HG02852 (cell line): ENCODE data around the gene UBE2O.

Experiments used
- ATAC-seq: cut with Tn5 transposase; IDR thresholded peaks from one replicate; pipeline ENCODE4 v1.9.1; 2021; ENCODE audit warnings: mild to moderate bottlenecking, moderate library complexity; ENCODE audit not compliant: unreplicated experiment

The UBE2O gene

DNA sequence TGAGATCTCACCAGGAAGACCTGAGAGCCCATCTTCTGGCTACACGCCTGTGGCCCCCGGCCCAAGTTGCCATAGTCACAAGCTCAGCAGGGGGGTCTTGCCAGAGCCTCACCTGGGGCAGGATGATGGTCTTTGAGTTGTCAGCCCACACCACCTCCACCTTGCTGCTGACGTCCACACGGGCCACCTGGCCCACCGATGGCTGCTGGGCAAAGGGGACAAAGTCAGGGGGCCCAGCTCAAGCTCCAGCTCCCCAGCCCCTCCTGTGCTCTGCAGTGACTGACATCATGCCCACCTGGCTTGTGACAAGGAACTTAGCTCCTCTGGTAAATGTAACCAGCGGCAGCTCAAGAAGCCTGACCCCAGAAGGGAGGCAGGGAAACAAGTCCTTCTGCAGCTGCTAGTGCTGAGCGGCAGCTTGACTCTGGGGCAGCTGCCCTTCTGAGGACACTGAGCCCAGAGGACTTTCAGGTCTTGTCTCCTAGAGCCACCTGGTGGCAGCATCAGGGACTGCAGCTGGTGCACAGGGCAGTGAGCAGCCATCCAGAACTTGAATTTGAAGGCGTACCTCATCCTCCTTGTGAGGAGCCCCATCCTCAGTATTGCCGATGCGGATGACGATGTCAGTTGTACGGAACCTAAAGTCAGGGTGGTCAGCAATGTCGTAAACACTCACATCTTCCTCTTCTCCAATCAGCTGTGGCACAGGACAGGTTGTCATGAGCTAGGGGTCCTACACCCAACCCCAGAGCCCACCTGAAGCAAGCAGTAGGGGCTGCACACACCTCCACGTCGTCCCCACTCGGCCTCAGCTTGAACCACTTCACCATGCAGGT, 55.0 kb downstream of the UBE2O start:
- no peak for ATAC-seq

GRCh38 chr17:76397184-76397583, 55.8 kb downstream of the UBE2O start:
- ATAC-seq, result no peak

- ATAC-seq, result no peak
Observed at GRCh38 chr17:76395980-76396379, 57.0 kb downstream of the UBE2O start.

GRCh38 chr17:76394166-76394565, 58.8 kb downstream of the UBE2O start:
- ATAC-seq, result no peak

DNA sequence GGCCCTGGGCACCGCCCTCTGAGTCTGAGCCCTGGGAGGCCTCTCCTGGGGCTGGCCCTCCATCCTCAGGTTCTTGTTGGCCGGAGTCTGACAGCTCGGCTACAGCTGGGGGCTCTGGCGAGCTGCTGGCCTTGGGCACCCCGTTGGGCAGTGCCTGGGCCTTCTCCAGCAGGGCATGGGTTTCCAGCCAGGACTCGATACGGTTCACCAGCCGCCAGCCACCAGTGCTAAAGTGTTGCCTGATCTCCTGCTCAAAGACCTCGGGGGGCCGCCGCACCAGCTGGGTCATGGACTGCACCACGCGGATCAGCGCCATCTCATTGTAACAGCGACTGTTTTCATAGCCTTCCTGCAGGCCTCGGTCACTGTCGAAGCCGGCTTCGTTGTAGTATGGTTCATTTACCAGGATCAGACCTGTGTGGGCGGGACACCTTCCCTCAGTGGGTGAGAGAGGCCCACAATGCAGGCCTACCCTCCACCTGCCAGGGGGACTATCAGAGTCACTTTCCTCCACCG, 61.7 kb downstream of the UBE2O start:
- ATAC-seq, result no peak

DNA sequence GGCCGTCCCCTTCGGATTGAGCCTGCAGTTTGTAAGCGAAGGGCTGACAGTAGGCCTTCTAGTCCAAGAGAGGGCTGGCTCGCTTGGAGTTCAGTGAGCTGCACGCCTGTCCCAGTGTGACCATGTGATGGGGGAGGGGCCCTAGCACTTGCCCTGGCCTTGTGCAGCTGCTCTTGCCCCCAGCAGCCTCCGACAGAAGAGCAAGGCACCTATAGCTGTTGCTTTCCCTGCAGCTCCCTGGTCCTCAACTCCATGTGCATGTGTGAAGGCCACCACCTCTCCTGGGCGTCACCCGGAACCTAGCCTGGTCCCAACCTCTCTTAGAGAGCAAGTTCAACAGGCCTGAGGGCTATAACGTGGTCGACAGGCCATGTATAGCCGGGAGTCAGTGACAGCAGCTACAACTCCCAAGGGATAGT, 62.9 kb downstream of the UBE2O start:
- no peak for ATAC-seq

- no peak for ATAC-seq
Observed at GRCh38 chr17:76388966-76389888, 63.7 kb downstream of the UBE2O start.

DNA sequence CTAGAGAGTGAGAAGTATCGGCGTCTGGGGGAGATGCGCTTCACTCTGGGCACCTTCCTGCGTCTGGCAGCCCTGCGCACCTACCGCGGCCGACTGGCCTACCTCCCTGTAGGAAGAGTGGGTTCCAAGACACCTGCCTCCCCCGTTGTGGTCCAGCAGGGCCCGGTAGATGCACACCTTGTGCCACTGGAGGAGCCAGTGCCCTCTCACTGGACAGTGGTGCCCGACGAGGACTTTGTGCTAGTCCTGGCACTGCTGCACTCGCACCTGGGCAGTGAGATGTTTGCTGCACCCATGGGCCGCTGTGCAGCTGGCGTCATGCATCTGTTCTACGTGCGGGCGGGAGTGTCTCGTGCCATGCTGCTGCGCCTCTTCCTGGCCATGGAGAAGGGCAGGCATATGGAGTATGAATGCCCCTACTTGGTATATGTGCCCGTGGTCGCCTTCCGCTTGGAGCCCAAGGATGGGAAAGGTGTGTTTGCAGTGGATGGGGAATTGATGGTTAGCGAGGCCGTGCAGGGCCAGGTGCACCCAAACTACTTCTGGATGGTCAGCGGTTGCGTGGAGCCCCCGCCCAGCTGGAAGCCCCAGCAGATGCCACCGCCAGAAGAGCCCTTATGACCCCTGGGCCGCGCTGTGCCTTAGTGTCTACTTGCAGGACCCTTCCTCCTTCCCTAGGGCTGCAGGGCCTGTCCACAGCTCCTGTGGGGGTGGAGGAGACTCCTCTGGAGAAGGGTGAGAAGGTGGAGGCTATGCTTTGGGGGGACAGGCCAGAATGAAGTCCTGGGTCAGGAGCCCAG, 65.8 kb downstream of the UBE2O start:
- ATAC-seq, result no peak

DNA sequence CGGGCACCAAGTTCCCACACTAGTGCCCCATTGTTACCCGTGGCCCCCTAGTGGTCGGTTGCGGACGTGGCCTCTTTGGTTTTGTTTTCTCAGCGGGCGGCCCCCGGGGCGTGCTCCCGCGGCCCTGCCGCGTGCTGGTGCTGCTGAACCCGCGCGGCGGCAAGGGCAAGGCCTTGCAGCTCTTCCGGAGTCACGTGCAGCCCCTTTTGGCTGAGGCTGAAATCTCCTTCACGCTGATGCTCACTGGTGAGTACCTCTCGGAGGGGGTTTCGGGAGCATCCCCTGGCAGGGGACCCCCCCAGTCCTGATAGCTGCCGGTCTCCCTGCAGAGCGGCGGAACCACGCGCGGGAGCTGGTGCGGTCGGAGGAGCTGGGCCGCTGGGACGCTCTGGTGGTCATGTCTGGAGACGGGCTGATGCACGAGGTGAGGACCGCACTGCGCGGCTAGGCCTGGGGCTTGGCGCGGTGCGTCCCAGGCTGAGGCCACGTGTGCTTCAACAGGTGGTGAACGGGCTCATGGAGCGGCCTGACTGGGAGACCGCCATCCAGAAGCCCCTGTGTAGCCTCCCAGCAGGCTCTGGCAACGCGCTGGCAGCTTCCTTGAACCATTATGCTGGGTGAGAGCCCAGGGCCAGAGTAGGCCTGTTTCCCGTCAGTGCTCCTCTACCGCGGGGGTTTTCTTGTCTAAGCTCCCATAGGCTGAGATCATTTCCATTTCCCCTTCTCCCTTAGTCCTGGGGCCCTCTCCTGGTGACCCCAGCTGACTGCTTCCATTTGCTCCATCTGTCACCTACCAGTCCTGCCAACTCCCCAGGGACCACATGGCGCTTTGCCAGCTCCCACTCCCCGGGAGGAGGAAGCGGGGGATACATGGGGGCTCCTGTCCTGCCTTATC, 66.8 kb downstream of the UBE2O start:
- peak; percentile 35 for ATAC-seq

DNA sequence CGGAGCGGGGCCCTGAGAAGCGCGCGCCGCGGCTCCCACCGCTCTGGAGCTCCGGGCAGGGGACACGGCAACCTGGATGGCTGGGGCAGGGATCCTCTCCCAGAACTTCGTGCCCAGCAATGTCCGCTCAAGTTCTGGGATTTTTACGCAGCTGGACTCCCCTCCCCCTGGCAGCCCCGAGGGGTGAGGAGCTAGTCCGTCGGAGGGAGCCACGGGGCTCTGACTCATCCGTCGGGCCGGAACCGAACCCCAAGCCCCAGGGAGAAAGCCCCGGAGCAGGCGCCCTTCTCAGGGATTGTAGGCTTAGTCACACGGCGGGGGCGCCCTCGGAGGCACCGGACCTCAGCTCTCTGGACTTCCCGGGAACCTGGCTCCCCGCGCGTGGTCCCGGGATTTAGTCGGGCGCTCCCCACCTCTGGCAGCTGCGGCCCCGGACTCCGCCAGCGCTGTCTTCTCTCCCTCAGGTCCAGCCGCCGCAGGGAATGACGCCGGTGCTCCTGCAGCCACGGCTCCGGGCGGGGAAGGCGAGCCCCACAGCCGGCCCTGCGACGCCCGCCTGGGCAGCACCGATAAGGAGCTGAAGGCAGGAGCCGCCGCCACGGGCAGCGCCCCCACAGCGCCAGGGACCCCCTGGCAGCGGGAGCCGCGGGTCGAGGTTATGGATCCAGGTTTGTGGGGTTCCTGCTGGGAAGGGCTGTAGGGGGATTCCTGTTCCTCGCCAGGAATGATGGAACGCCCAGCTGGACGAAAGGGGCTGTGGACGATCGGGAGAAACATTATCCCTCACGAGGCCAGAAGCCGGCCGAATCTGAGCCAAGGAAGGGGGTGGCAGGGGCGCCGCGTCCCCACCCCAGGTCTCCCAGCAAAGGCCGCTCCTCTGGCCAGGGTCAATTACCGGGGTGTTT, 67.7 kb downstream of the UBE2O start:
- no peak for ATAC-seq

- peak; percentile 57 for ATAC-seq
Observed at GRCh38 chr17:76384222-76384986, 68.5 kb downstream of the UBE2O start, which contains the start of gene SPHK1. Gene SPHK1 (plus strand): TSS chr17:76384609. CDS start chr17:76385645, 1,036 bp downstream.

DNA sequence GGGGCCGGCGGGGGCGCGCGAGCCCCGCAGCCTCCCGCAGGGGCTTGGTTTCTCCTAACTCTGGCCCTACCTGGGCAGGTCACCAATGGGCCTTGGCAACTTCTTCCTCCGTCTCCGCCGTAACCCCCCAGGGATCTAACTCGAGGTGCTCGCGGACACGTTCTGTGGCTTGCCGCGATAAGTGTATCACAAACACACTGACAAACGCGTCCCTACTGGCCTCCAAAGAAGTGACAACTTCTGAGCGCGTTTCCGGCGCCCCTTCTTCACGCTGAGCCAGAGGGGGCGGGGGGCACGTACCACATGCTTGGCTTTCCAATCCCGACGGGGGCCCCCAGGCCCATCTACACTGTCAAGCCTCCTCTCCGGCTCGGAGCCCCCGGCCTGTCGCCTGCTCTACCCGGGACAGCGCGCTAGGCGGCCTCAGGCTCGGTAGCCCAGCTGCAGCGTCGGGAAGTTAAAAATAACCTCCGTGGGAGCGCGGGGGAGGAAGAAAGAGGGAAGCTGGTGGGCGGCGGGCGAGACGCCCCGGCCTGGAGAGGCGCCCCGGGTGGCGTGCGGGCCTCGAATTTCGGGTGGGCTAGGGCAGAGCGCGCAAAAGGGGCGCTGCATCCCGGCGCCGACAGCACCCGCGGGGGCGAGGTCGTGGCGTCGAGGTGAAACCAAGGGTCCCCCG, 69.3 kb downstream of the UBE2O start:
- no peak for ATAC-seq

GRCh38 chr17:76382803-76383545, 70.0 kb downstream of the UBE2O start:
- ATAC-seq, result no peak

GRCh38 chr17:76382351-76382802, 70.6 kb downstream of the UBE2O start:
- no peak for ATAC-seq

DNA sequence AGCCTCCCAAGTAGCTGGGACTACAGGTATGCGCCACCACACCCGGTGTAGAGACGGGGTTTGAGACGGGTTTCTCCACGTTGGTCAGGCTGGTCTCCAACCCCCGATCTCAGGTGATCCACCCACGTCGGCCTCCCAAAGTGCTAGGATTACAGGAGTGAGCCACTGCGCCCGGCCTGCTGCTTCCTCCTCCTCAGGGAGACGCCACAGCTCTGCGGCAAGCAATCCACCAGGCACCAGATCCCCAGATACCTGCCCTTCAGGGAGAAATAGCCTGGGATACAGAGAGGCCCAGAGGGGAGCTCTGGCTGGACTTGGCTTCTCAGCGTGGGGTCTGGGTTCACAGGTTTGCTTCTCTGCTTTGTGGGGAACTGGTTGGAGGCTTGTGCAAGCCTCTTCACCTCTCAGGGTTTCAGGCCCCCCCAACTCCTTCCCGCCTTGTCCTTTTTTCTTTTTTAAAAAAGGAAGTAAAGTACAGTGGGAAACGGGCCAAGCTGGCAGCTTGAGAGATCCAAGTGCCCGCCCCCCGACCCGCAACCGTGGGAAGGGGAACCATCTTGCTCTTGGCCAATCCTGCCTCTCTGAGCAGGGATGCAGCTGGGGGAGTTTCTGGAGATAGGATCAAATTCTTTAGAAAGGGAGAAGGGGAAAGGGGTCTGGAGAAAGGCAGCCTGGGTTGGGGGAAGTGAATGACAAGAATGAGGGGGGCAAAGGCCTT, 71.2 kb downstream of the UBE2O start:
- ATAC-seq, result no peak
